GM21723 (cell line): ENCODE data around the gene WDFY1.

Source experiments
- ATAC-seq: cut with Tn5 transposase; IDR thresholded peaks from one replicate; pipeline ENCODE4 v1.9.1; 2021; ENCODE audit warnings: mild to moderate bottlenecking, moderate library complexity; ENCODE audit not compliant: unreplicated experiment

Gene WDFY1

GRCh38 chr2:223957092-223957851, 12.1 kb upstream of the WDFY1 start, which contains the start of gene MRPL44:
Gene MRPL44 (plus strand): TSS chr2:223957463. CDS start chr2:223957473, 10 bp downstream.
- peak; percentile 91 for ATAC-seq

DNA sequence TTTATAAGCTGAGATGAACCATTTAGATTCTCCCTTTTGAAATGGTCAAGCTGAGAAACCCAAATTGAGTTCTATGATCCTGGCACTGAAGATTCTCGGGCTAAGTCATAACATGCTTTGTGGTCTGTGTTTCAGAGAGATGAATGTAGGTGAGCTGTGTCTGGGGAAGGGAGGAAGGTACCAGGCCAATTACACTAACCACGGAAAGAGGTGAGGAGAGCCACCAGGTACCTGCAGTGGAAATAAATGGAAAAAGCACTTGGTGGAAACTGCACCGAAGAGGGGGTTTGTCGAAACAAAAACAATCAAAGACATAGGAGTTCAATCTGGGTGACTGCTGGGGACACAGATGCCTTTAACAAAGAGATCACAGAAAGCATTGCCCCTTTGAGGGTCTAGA, 11.2 kb upstream of the WDFY1 start:
- ATAC-seq, result no peak

DNA sequence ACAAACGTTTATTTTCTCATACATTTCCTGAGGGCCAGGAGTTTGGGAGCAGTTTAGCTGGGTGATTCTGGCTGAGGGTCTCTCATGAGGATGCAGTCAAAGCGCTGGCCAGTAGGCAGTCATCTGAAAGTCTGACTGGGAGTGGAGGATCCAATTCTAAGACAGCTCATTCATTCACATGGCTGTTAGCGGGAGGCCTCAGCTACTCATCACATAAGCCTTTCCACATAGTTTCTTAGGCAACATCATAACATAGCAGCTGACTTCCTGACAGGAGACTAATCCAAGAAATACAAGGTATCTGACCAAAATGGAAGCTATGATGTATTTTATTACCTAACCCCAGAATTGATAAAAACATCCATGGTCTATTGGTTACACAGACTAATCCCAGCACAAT, 9.3 kb upstream of the WDFY1 start:
- ATAC-seq, result no peak

GRCh38 chr2:223952280-223952968, 7.3 kb upstream of the WDFY1 start:
- ATAC-seq, result peak; percentile 57

DNA sequence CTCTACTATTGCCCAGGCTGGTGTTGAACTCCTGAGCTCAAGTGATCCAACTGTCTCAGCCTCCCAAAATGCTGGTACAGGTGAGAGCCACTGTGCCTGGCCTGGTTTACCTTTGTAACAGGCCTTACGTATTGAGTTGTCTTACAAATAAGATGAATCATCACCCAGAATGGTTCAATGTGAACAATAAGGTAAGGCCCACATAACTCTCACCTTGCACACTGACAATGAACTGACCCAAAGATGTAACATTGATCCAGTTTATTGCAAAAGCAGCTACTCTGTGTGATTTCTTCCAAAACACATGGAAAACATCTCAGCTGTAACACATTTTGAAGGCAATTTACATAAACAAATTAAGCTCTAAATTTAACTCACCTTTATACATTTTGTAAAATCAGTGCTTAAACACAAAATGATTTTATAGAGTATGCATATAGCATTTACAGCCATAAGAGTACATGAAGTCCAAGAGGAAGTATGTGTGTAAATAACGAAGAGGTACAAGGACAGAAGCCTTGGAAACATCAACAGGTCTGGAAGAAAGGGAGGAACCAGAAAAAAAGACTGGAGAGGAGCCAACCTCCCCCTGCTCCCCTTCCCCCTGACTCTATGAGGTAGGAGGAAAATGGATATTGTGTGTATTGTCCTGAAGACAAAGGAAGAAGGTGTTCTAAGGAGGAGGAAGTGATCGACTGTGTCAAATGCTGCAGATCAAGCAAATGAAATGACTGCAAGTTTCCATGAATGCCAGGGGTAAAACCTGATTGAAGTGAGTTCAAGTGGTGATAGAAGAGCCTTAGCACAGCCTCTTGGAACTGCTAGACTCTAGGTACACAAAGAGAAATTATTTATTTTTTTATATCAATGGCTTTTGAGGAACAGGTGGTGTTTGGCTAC, 5.6 kb upstream of the WDFY1 start:
- no peak for ATAC-seq

GRCh38 chr2:223949241-223949840, 4.2 kb upstream of the WDFY1 start:
- no peak for ATAC-seq

DNA sequence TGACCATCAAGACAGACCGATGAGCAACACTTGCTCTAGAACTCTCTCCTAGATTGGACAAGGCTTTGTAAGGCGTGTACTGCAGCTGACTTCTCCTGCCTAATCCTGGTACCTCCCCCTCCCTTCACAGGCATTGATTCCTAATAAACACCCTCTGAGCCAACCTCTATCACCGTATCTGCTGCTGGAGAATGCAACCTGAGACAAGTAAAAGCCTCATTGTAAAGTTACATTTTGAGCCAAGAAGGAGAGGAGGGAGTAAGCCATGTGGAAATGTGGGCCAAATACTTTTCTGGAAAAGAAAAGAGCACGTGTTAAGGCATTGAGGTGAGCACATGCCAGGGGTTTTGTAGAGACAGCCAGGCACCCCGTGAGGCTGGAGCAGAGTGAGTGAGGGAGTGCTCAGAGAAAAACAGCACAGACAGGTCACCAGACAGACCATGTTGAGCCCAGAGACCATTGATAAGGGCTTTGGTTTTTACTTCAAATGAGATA, 2.6 kb upstream of the WDFY1 start:
- ATAC-seq, result no peak

- ATAC-seq, result no peak
Measured at GRCh38 chr2:223945755-223946154, 620 bp upstream of the WDFY1 start.

DNA sequence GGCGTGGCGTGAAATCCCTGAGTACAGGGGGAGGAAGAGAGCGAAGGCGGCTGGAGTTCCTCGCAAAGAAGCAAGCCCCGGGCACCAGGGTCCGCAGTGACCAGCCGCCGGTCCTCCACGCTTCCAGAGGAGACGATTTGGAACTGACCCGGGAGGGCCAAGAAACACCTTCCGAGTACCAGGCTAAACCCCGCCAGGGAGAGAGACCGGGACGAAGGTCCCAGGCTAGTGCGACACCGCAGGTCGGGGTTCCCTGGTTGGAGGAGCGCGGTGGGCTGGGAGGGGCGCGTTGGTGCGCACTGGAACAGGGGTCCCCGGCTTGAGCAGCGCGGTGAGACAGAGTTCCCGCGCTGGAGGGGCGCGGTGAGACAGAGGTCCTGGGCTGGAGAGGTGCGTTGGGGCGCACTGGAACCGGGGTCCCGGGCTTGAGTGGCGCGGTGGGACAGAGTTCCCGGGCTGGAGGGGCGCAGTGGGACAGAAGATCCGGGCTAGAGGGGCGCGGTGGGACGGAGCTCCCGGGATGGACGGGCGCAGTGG, 901 bp downstream of the WDFY1 start:
- ATAC-seq, result no peak

GRCh38 chr2:223943561-223944008, 1.6 kb downstream of the WDFY1 start:
- no peak for ATAC-seq

DNA sequence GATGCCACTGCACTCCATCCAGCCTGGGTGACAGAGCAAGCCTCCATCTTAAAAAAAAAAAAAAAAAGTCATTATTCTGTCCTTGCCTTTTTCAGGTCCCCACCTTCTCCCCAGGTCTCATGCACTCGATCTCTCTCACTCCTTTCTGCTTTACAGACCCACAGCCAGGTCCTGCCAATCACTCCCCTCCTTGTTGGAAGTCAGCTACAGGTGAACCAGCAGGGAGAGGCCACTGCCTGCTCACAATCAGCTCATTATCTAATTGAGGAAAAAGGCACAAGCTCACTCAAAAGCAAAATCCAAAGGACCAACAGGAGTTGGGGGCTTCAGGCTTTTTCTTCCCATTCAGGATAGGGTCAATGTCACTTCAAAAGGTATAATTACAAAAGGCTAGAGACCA, 2.0 kb downstream of the WDFY1 start:
- ATAC-seq, result no peak

- peak; percentile 56 for ATAC-seq
Measured at GRCh38 chr2:223941579-223942277, 3.4 kb downstream of the WDFY1 start.

GRCh38 chr2:223939438-223939837, 5.7 kb downstream of the WDFY1 start:
- peak; percentile 37 for ATAC-seq

GRCh38 chr2:223937535-223937934, 7.6 kb downstream of the WDFY1 start:
- no peak for ATAC-seq

- no peak for ATAC-seq
Measured at GRCh38 chr2:223936862-223937326, 8.2 kb downstream of the WDFY1 start.

- ATAC-seq, result no peak
Measured at GRCh38 chr2:223935459-223936125, 9.5 kb downstream of the WDFY1 start.

DNA sequence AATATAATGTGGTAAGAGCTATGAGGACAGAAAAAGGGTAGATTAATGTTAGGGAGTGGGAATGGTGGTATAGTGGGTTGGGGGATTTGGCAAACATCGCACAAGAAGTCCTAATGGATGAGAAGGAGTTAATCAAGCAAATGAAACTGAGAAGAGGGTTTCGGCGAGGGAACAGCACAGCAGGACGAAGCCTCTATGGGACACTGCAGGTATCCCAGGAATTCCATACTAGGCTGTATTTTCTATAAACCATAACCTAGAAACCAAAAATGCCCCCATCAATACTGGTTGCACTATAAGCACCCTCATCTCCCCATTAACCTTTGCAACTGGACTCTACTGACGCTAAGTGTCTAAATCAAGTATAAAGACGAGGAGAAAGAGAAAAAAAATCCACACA, 10.3 kb downstream of the WDFY1 start:
- no peak for ATAC-seq

- ATAC-seq, result no peak
Measured at GRCh38 chr2:223932816-223933800, 12.0 kb downstream of the WDFY1 start.
